ENCODE results near the gene IDH2.

The IDH2 gene

DNA sequence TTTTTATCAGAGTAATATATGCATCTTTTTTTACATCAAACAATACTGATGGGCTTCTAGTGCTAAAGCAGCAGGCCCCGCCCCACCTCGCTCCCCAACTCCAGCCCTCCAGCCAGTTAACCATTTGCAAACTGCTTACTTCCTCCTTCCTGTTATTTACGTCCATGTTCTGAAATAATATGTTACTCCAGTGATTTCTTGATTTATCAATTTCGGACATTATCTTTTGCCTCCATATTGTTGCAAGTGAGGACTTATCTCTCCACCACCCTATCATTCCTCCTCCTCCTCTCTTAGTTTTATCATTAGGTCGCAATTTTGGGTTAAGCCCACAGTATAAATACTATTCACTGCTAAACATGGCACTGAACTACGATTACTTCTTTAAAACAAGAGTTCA, 61.6 kb downstream of the IDH2 start:
- no peak for DNase-seq

DNA sequence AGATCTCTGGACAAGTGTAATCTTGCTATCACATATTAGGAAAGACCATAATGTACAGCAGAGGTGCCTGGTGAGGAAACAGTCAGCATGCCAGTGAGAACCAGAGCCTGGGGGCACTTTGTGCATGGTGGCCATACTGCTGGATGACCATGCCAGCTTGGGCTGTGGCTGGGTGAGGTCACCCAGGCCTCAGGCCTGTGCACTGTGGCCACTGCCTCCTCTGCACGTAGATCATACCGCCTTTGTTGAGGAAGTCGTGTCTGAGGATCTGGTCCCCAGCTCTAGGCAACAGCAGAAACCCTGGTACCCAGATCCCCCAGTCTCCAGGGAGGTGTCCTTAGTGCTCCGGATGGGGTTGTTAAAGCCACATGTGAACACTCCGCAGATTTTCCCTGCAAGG, 62.3 kb downstream of the IDH2 start:
- DNase-seq: no peak

DNA sequence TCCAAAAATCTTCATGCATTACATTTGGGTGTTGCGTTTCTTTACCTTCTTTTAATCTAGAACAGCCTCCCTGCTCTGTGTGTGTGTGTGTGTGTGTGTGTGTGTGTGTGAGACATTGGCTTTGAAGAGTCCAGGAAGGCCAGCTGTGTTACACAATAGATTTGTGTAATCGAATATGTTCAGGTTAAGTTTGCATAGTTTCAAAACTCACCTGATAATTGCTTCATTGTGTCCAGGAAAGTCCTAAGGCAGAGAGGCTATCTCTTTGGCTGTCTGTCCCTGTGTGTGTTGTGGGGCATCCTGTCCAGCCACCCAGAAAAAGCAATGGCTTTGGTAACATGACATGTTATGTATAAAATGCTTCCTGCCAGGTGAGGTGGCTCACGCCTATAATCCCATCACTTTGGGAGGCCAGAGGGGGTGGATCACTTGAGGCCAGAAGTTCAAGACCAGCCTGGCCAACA, 63.6 kb downstream of the IDH2 start:
- DNase-seq: peak; percentile 8

DNA sequence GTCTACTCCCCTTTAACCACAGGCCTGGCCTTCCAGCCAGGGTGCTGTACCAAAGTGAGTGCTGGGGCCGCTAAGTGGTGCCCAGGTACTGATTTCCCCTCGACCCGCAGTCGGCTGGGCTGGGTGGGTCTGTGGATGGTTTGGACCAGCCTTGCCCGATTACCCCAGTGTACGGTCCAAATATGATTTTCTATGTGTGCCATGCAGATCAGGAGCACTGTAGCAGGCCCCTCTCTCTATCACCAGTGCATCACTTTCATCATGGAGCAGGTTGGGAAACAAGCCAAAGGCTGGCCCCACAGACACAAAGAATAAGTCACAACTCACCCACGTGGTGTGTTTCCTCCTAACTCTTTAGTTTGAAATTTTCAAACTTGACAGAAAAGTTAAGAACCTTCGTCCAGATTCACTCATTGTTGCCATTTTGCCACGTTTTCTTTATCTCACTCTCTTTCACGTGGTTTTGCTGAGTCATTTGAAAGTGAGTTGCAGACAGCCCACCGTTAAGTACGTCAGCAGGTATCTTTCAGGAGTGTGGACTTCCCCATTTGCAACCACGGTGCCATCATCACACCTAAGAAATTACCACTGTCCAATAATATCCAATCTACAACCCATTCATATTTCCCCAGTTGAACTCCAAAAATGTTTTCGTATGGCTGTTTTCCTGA, 64.2 kb downstream of the IDH2 start:
- DNase-seq: peak; percentile 16

DNA sequence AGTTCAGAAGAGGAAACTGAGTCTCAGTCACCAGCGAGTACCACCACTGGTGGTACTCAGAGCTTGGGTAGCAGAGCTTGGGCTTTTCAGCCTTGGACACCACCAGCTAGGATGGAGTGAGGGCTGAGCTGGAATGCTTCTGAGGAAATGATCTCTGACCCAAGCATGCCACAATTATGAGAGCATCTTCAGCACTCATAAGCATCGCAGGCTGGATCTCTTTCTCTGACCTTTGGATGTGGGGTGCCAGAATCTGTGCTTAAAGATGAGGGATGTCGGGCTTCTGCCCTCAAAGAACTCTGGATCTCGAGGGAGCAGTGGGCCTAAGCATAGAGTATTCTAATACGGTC, 64.8 kb downstream of the IDH2 start:
- DNase-seq: peak; percentile 14

DNA sequence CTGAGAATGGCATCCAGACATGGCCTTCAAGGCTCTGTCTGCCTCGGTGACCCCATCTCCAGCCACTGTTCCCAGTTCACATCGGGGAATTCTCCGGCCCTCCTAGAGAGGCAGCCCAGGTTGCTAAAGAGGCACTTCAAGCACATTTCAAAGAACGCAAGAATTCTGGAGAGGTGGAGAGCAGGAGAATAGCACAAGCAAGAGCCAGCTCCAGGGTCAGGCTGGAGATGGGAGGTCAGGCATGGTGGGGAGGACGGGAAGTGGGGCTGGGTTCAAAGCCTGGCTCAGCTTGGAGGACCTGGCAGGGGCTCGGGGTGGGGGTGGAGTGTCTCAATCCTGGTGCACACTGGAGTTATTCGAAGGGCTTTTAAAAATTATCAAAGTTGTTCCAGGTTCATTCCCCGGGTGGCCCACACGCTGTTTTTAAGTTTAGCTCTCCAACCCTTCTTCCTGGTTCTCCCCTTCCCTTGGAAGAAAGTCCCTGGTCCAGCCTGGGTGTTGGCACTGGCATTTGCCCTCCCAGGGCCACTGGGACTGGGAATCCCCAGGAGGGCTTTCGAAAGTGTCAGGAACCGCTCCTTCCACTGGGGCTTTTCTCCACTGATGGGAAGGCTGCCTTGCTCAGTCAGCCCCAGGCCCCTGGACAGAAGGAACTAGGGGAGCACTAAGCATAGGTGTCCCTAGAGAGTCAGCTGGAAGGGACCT, 65.3 kb downstream of the IDH2 start:
- peak; percentile 16 for DNase-seq

DNA sequence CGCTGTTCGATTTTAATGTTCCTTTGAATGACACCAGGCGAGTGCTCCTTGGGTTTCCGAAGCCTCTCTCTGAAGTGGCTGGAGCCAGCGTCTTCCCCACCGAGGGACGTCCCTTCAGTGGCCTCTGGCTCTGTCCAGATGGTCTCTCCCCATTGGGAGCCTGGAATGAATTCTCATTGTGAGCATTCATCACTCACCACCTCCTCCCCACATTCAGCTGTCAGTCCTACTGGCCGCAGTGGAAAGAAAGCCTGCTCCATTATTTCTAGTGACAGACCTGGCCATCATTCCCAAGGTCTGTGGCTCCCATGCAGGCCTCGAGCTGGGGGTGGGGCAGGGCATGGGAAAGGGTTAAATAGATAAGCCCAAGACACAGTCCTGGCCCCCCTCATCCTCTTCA, 65.9 kb downstream of the IDH2 start:
- peak; percentile 22 for DNase-seq

DNA sequence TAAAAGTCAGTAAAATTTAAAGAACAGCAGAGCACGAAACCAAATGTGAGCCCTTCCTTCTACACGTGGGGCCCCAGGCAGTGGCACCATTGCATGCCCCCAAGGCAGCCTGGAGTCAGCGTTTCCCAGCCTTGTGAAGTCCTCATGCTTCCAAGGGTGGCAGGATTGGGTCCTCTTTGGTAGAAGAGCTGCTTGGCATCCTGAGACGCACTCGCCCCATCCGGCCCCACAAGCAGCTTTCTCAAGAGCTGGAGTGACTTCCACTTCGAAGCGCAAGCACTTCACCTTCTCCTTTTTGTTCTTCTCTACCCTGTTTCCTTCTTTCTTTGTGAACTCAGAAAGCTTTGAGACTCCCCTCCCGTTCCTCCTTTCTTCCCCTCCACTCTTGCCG, 66.4 kb downstream of the IDH2 start:
- DNase-seq: peak; percentile 37

DNA sequence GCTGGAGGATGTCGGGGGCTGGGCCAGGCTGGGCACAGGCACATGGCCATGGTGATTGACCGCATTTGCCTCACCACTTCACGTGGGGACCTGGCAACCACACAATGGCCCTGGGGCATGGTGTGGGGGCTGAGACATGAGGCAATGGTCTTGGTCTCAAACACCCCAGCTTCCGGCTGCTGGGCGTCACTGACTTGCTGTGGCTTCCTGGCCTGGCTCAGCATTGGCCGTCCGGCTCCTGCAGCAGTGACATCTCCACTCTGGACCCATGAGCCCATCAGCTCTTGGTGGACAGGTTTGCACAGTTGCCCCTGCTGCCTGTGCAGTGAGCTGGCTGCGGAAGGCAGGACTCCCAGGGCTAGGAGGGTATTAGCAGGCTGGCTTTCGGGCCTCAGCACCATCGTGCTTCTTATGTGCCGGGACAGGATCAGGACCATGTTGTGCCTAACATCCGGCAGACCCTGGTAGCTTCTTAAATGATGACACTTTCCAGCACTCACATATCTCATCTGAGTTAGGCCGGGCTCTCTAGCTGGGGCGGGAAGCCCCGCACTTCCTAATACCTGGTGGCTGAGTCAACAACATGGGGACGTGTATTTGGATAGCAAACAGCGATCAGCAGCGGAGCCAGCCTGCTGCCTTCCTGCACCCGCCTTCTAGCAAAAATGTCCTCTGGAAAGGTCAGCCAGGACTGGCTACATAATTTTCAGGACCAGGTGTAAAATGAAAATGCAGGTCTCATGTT, 67.0 kb downstream of the IDH2 start:
- no peak for DNase-seq

DNA sequence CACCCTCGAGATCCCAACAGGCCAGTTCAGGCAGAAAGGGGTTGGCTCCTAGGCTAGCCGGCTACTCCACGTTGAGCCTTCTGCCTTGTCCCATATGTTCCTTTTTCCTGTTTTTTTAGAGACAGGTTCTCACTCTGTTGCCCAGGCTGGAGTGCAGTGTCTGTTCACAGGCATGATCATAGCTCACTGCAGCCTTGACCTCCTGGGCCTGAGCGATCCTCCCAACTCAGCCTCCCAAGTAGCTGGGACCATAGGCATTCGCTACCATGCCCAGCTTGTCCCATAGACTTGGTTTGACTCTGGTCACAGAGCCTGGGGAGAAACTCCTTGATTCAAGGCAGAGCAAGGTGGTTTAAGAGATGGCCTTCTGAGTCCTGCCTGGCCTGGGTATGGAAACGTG, 68.8 kb downstream of the IDH2 start:
- no peak for DNase-seq

Data from femur (tissue), 1 donor.